ENCODE results near the gene IL17D.
A peak's percentile ranks its signal among the peaks of the same experiment; 100 is the strongest.

IL17D gene

GRCh38 chr13:20691616-20692015, 11.9 kb upstream of the IL17D start:
- DNase-seq (ENCODE audit: low read depth), result no peak

- no peak for DNase-seq (ENCODE audit: low read depth)
Measured at GRCh38 chr13:20696073-20696472, 7.4 kb upstream of the IL17D start.

GRCh38 chr13:20699715-20700114, 3.8 kb upstream of the IL17D start:
- no peak for DNase-seq (ENCODE audit: low read depth)

- no peak for DNase-seq (ENCODE audit: low read depth)
Measured at GRCh38 chr13:20700288-20700687, 3.2 kb upstream of the IL17D start.

GRCh38 chr13:20701461-20701860, 2.0 kb upstream of the IL17D start:
- DNase-seq (ENCODE audit: low read depth), result no peak

GRCh38 chr13:20702530-20702914, 977 bp upstream of the IL17D start:
- no peak for DNase-seq (ENCODE audit: low read depth)

- peak; percentile 65 for DNase-seq (ENCODE audit: low read depth)
Measured at GRCh38 chr13:20703780-20704458, 420 bp downstream of the IL17D start.

GRCh38 chr13:20704459-20705069, 1.1 kb downstream of the IL17D start:
- no peak for DNase-seq (ENCODE audit: low read depth)

- no peak for DNase-seq (ENCODE audit: low read depth)
Measured at GRCh38 chr13:20706661-20707060, 3.2 kb downstream of the IL17D start.

GRCh38 chr13:20708216-20708615, 4.7 kb downstream of the IL17D start:
- DNase-seq (ENCODE audit: low read depth), result no peak

GRCh38 chr13:20709369-20709768, 5.9 kb downstream of the IL17D start:
- no peak for DNase-seq (ENCODE audit: low read depth)

- no peak for DNase-seq (ENCODE audit: low read depth)
Measured at GRCh38 chr13:20709782-20710181, 6.3 kb downstream of the IL17D start.

GRCh38 chr13:20711301-20712044, 8.0 kb downstream of the IL17D start:
- no peak for DNase-seq (ENCODE audit: low read depth)

- no peak for DNase-seq (ENCODE audit: low read depth)
Measured at GRCh38 chr13:20713014-20713376, 9.5 kb downstream of the IL17D start.

GRCh38 chr13:20713751-20714150, 10.3 kb downstream of the IL17D start:
- DNase-seq (ENCODE audit: low read depth), result no peak

- DNase-seq (ENCODE audit: low read depth), result no peak
Measured at GRCh38 chr13:20714161-20714560, 10.7 kb downstream of the IL17D start.

GRCh38 chr13:20714563-20715329, 11.2 kb downstream of the IL17D start:
- no peak for DNase-seq (ENCODE audit: low read depth)

GRCh38 chr13:20715330-20715712, 11.8 kb downstream of the IL17D start:
- no peak for DNase-seq (ENCODE audit: low read depth)

GRCh38 chr13:20716951-20717350, 13.5 kb downstream of the IL17D start:
- no peak for DNase-seq (ENCODE audit: low read depth)

GRCh38 chr13:20717581-20718542, 14.4 kb downstream of the IL17D start:
- DNase-seq (ENCODE audit: low read depth), result no peak

- no peak for DNase-seq (ENCODE audit: low read depth)
Measured at GRCh38 chr13:20718958-20719566, 15.6 kb downstream of the IL17D start.
